SK-N-SH (cell line): ENCODE measurements around the gene ADIRF.

ENCODE experiments used
- JUND ChIP-seq: IDR thresholded peaks from 2 replicates; pipeline ENCODE4 v1.4.0; 2012
- TF ChIP-seq, protein P1 (sequence below): fragments of 200-600 bp; sonication (generic); IDR thresholded peaks from 2 replicates; pipeline ENCODE4 v1.6.1; 2017; ENCODE audit warnings: antibody characterized with exemption, mild to moderate bottlenecking, moderate library complexity

DNA sequence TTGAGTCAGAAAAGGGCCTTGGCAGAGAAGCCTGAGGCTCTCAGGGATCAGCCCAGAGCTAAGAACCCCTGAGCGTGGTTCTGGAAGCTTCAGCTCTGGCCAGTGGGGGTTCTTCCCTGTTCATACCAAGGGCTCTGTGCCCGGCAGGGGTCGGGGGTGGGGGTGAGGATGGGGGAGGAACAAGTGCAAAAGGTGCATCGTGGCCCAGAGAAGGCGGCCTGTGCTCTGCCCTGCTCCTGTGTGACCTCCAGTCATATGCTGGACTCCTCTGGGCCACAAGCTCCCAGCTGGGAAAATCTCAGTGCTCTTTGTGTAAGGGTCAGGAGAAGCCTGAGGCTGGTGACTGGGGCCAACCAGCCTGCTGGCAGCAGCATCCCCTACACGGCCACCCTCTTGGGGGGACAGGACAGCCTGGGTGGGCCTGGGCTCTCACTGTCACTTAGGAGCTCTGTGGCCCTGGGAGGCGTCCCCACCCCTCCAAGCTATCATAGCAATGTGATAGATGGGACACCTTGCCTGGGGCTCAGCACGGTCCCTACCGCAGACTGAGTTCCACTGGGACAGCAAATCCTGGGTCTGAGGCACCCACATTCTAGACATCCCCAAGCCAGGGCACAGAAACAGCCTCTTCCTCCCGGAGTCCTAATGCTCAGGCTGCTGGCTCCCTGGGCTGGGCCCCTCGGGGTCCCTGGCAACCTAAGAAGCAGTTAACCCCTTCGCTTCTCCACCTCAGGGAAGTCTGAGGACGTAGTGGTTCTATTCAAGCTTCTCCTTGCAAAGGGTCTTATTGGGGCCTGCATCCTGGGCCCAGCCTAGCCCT is 13.4 kb upstream of the ADIRF start:
- no peak for TF ChIP-seq JUND
- TF ChIP-seq, protein P1, sequence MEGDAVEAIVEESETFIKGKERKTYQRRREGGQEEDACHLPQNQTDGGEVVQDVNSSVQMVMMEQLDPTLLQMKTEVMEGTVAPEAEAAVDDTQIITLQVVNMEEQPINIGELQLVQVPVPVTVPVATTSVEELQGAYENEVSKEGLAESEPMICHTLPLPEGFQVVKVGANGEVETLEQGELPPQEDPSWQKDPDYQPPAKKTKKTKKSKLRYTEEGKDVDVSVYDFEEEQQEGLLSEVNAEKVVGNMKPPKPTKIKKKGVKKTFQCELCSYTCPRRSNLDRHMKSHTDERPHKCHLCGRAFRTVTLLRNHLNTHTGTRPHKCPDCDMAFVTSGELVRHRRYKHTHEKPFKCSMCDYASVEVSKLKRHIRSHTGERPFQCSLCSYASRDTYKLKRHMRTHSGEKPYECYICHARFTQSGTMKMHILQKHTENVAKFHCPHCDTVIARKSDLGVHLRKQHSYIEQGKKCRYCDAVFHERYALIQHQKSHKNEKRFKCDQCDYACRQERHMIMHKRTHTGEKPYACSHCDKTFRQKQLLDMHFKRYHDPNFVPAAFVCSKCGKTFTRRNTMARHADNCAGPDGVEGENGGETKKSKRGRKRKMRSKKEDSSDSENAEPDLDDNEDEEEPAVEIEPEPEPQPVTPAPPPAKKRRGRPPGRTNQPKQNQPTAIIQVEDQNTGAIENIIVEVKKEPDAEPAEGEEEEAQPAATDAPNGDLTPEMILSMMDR, result no peak
